Measurements from ENCODE around the gene LHFPL2.

Gene LHFPL2

GRCh38 chr5:78602400-78602799 lies 46.2 kb downstream of the LHFPL2 start:
- Histone ChIP-seq H3K27ac (ENCODE audit: low read depth, low read length) (no peak overlapping the region), H3K27me3 (ENCODE audit: control insufficient read depth, low read length) (no peaks in the 10 kb centered on the region), H4K20me1 (ENCODE audit: control insufficient read depth, insufficient read depth, low read depth, low read length) (no peaks in the 10 kb centered on the region), H3K36me3 (ENCODE audit: control insufficient read depth, low read length) (no peaks in the 10 kb centered on the region), H3K9me3 (ENCODE audit: control insufficient read depth, insufficient read depth, low read length) (no peaks in the 10 kb centered on the region), H3K79me2 (ENCODE audit: control insufficient read depth, low read length) (no peaks in the 10 kb centered on the region), H3K4me3 (ENCODE audit: low read length) (no peak overlapping the region), H3K4me2 (ENCODE audit: low read length) (no peak overlapping the region), H3F3A (ENCODE audit: control insufficient read depth, insufficient read depth) (no peaks in the 10 kb centered on the region), H3K9me2 (replicated peaks; ENCODE audit: control insufficient read depth, low read length) (no peaks in the 10 kb centered on the region), H3K4me1 (ENCODE audit: control insufficient read depth, low read length) (no peaks in the 10 kb centered on the region)
- TF ChIP-seq EZH2phosphoT487 (IDR thresholded peaks at IDR 0.05; ENCODE audit: borderline replicate concordance, low read length), result no peak
- no peak for TF ChIP-seq CTCF (IDR thresholded peaks at IDR 0.05; ENCODE audit: low read depth, low read length, poor library complexity, severe bottlenecking)

- H3K36me3 ChIP-seq (ENCODE audit: control insufficient read depth, low read length), result no peaks in the 10 kb centered on the region
- H3F3A ChIP-seq (ENCODE audit: control insufficient read depth, insufficient read depth), result no peaks in the 10 kb centered on the region
- no peaks in the 10 kb centered on the region for H3K9me2 ChIP-seq (replicated peaks; ENCODE audit: control insufficient read depth, low read length)
- no peaks in the 10 kb centered on the region for H3K9me3 ChIP-seq (ENCODE audit: control insufficient read depth, insufficient read depth, low read length)
- H4K20me1 ChIP-seq (ENCODE audit: control insufficient read depth, insufficient read depth, low read depth, low read length), result no peaks in the 10 kb centered on the region
- H3K4me2 ChIP-seq (ENCODE audit: low read length), result no peak overlapping the region
- H3K27me3 ChIP-seq (ENCODE audit: control insufficient read depth, low read length), result no peaks in the 10 kb centered on the region
- no peak for TF ChIP-seq CTCF (IDR thresholded peaks at IDR 0.05; ENCODE audit: low read depth, low read length, poor library complexity, severe bottlenecking)
- no peak for TF ChIP-seq EZH2phosphoT487 (IDR thresholded peaks at IDR 0.05; ENCODE audit: borderline replicate concordance, low read length)
- no peak overlapping the region for H3K4me3 ChIP-seq (ENCODE audit: low read length)
- H3K27ac ChIP-seq (ENCODE audit: low read depth, low read length), result no peak overlapping the region
- no peaks in the 10 kb centered on the region for H3K4me1 ChIP-seq (ENCODE audit: control insufficient read depth, low read length)
- H3K79me2 ChIP-seq (ENCODE audit: control insufficient read depth, low read length), result no peaks in the 10 kb centered on the region
Measured at GRCh38 chr5:78601559-78602314, 46.8 kb downstream of the LHFPL2 start.

- H3K79me2 ChIP-seq (ENCODE audit: control insufficient read depth, low read length), result no peaks in the 10 kb centered on the region
- no peaks in the 10 kb centered on the region for H3K9me3 ChIP-seq (ENCODE audit: control insufficient read depth, insufficient read depth, low read length)
- TF ChIP-seq EZH2phosphoT487 (IDR thresholded peaks at IDR 0.05; ENCODE audit: borderline replicate concordance, low read length) (no peak), CTCF (IDR thresholded peaks at IDR 0.05; ENCODE audit: low read depth, low read length, poor library complexity, severe bottlenecking) (no peak)
- no peak overlapping the region for H3K27ac ChIP-seq (ENCODE audit: low read depth, low read length)
- H3F3A ChIP-seq (ENCODE audit: control insufficient read depth, insufficient read depth), result no peaks in the 10 kb centered on the region
- H3K9me2 ChIP-seq (replicated peaks; ENCODE audit: control insufficient read depth, low read length), result no peaks in the 10 kb centered on the region
- no peak overlapping the region for H3K4me2 ChIP-seq (ENCODE audit: low read length)
- no peaks in the 10 kb centered on the region for H3K4me1 ChIP-seq (ENCODE audit: control insufficient read depth, low read length)
- no peaks in the 10 kb centered on the region for H4K20me1 ChIP-seq (ENCODE audit: control insufficient read depth, insufficient read depth, low read depth, low read length)
- no peak overlapping the region for H3K4me3 ChIP-seq (ENCODE audit: low read length)
- no peaks in the 10 kb centered on the region for H3K36me3 ChIP-seq (ENCODE audit: control insufficient read depth, low read length)
- H3K27me3 ChIP-seq (ENCODE audit: control insufficient read depth, low read length), result no peaks in the 10 kb centered on the region
Measured at GRCh38 chr5:78600687-78601414, 47.7 kb downstream of the LHFPL2 start.
